ENCODE results near the gene NR6A1.

NR6A1 gene

DNA sequence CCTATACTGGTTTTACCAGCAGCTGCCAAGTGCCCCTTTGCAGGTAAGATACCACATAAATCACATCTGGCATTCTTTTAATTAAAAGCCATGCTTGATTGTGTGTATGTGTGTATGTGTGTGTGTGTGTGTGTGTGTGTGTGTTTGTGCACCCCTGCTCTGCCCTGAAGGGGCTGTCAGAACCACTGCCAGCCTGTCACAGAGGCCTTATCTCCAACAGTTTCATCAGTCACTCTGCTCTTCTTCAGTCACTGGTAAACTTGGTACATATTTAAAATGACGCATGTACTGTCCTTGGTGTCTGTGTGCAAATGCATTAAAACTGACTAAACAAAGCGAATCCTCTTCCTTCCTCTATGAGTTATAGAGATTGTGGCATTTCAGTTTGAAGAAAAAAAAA lies 244.9 kb downstream of the NR6A1 start:
- DNase-seq (ENCODE audit: low read depth): no peak

DNA sequence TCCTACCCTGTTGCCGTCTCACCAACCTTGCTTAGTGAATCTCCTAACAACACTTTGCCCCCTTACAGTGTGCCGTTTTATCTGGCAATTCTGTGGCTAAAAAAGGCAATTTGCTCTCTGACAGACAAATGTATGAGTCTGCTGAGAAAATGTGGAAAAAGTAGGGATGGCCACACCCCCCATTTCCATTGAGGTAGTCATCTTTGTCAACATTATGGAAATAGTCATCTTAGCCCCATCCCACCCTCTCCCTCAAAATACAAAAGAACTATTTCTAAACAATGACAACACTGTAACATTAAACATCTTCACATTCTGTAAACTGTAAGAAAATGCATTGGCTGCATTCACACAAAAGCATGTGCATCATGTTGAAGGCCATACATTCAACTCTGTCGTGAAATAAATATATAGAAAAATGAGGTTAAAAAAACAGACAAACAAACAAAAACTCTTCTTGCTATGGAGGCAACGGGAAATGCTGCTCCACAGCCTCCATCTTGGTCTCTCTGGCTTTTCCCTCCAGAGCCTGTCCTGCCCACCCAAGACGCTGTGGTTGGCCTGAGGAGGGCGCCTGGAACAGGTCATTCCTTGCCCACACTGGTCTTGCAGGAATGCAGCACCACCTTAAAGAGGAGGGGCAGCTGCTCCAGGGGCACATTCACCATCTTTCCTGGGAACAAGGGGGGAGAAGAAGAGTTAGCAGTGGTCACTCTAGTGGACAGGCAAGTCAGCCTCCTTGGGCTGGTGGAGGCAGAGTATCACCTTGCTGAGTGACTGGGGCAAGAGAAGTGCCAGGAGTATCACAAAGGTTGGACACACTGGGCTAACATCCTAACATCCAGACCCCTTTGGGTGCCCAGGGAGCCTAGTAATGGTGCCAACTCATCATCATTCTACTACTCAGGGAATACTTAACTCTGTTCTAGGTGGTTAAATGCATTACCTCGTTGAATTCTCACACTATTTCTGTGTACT lies 248.7 kb downstream of the NR6A1 start:
- DNase-seq (ENCODE audit: low read depth): no peak

DNA sequence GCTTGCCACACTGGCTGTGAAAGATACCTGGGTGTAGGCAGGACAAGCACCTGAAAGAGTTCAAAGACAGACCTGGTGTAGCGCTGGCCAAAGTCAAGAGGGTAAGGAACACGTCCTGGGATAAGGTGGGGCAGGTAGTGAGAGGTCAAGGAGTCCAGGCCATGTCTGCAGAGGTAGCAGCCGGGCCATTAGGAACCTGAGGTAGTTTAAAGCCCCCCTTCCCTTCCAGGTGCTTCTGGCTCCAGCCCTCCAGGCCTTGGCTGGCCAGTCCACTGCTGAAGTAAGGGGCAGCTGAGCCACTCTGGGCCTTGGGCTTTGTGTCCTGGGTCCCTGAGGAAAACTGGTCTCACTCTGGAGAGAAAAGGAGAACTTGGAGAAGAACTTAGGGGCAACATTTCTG lies 250.0 kb downstream of the NR6A1 start:
- DNase-seq (ENCODE audit: low read depth): no peak

DNA sequence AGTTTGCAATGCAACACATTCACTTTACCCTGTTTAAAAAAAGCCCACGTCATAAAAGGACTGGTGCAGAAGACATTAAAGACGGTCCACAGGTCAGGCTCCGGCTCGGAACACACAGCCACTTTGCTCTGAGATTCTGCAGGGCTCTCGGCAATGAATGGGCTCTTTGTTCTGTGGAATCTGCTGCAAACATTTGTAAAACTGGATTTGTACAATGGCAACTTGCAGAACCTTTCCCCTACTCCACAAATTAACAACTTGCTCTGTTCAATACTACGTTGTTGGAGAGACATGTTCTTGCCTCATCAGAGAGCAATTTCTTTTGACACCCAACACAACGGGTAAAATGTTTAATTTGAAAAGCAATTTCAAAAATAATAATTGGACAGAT lies 250.9 kb downstream of the NR6A1 start:
- no peak for DNase-seq (ENCODE audit: low read depth)

DNA sequence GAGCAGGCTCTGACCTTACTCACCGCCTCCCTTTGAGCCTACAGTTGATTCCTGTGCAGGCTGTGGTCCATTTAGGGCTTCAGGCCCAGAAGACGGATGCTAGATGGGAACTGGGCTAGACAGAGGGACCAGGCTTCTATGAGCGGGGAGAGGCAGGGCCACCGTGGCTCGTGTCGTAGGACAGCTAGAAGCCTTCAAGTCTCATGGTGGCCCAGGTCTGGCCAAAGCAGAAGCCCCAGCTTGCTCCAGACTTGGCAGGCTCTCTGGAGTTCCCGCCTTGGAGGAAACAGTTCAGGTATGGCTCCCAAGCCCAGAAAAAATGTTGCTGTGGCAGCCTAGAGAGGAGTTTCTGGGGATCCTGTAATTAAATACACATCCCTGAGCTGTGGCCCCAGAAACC lies 253.0 kb downstream of the NR6A1 start:
- no peak for DNase-seq (ENCODE audit: low read depth)

DNA sequence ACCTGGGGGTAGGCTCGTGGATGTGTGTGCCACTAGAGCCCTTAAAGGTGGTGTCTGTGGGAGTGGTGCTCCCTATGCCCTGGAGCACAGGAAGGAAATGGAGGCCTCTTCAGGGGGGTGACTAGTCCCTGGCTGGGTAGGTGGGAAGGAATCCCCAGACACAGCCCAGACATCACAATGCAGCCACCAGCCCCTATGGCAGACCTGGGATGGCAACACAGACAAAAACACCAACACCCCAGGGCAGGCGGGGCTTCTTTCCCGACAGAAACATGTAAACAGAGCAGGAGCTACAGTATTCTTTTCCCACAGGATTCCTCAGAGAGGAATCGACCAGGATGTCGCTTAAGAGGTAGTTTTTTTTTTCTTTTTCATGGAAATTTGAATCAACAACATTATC lies 253.5 kb downstream of the NR6A1 start:
- DNase-seq (ENCODE audit: low read depth): no peak

DNA sequence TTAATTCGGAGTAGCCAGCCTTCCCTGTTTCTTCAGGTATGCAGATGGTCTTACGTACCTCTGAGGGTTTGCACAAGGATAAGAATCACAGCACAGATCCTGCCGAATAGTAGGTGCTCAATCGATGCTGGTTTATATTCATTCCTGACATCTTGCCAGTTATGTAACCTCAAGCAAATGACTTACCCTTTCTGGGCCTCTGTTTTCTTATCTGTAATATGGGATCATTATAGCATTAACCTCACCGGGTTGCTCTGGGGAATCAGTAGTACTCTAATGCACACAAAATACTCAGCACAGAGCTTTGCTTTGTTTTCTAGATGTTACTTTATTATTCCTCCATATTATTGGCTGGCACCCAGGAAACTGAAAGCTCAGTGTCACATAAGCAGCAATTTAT lies 256.2 kb downstream of the NR6A1 start:
- DNase-seq (ENCODE audit: low read depth): no peak

DNA sequence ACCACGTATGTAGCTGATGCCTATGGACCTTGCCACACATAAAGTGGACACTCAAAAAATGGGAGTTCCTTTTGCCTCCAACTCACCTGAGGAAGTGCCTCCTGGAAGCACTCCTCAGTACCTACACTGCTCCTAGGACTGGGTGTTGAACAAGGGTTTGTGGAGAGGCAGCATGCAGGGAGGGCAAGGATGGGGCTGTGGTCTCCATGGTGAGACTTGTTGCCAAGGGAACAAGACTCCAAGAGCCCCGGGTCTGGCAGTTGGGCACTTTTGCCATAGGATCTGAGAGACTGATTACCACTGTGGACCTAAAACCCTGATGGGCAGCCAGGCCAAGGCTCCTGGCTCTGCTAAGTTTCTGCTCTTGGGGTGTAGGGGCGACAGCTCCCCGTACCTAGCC lies 257.0 kb downstream of the NR6A1 start:
- DNase-seq (ENCODE audit: low read depth): no peak

DNA sequence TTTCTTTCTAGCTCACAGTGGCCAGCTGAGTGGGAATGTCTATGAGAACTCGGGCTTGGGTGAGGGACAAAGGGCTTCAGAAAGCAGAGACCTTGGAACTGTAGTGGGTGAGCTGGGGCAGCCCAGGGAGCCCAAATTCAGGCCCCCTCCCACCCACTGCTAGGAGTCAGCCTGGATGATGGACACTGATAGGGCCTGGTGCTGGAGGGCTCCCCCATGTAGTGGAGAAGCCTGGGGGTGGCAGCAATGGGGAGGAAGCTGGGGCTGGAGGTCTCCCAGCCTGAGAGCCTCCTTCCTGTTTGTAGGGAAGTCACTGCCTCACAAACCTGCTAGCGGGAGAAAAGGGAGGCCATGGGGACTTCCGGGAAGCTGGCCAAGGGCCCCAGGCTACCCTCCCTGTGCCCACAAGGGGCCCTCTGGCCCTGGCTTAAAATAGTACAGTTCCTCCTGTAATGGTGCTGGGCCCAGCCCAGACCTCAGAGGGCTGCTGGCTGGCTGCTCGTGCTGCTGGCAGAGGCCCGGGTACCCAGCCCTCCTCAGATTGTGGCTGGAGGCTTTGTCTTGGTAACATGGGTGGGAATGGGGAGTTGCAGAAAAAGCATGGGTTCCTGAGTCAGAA lies 257.6 kb downstream of the NR6A1 start:
- DNase-seq (ENCODE audit: low read depth): no peak

DNA sequence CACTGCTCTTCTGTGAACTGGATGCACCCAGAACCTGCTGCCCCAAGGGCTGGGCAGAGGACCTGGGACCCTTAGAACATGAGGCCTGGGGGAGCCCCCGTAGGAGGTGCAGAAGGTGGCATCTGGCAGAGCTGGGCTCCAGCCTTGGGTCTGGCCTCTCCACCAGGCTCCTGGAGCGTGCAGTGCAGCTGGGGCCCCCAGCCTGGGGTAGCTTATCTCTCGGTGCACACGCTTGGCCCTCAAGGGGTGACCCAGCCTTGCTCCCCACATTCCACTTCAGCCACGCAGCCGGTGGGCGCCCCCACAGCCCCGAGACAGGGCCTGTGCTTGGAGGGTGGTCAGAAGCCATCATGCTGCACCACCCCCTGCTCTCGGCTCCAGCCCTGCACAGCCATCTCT lies 258.3 kb downstream of the NR6A1 start:
- DNase-seq (ENCODE audit: low read depth): no peak

DNA sequence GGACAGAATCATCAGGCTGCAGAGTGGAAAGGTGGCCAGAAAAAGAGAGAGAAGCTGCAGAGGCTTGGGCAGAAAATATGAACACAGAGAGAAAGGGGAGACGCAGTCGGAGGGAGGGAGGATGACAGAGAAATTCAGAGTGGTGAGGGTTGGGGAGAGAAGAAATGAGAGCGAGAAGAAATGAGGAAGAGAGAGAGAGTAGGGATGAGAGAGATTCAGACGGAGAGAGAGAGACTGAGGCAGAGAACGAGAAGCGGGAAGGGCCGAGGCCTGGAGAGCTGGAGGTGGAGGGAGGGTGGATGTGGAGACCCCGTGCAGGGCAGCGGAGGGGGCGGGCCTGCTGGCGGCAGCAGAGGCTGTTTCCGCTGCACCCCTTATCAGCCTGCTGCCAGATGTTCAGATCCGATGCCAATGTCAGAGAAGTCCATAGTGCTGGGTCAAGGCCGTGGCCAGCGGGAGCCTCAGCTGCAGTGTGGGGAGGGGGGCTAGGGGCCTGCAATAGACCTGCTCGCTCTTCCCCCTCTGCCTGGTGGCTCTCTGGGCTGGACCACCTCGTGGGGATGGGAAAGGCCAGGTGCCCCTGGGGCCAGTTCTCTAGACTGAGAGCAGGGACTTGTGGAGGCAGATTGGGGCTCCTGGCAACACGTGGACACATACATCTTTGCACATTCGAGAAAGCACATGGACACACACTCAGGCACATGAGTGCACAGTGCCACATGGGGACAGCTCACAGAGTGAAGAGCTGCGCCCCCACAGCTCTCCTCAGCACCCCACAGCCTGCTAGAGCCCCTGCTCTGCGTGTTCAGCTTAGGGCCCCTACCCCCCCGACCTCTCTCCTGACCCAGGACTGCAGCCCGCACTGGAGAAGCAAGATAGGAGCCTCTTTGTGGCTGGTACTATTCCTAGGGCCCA lies 259.0 kb downstream of the NR6A1 start:
- no peak for DNase-seq (ENCODE audit: low read depth)

DNA sequence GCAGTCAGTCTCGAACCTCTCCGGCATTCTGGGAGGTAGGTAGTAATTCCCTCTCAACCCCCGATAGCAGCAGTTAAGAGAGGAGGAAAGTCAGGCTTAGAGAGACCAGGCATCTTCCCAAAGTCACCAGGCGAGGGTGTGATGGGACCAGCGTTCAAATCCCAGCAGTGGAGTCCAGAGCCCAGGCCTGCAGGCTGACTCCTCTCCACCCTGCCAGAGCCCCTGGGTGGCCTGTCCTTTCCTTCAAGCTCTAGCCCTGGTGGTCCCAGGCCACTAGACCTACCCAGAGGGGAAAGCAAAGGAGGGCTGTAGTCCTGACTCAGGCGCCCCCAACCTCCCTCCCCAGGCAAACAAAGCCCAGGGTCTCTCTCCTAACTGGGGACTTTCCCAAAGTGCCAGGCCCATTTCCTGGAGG lies 259.7 kb downstream of the NR6A1 start:
- DNase-seq (ENCODE audit: low read depth): no peak

DNA sequence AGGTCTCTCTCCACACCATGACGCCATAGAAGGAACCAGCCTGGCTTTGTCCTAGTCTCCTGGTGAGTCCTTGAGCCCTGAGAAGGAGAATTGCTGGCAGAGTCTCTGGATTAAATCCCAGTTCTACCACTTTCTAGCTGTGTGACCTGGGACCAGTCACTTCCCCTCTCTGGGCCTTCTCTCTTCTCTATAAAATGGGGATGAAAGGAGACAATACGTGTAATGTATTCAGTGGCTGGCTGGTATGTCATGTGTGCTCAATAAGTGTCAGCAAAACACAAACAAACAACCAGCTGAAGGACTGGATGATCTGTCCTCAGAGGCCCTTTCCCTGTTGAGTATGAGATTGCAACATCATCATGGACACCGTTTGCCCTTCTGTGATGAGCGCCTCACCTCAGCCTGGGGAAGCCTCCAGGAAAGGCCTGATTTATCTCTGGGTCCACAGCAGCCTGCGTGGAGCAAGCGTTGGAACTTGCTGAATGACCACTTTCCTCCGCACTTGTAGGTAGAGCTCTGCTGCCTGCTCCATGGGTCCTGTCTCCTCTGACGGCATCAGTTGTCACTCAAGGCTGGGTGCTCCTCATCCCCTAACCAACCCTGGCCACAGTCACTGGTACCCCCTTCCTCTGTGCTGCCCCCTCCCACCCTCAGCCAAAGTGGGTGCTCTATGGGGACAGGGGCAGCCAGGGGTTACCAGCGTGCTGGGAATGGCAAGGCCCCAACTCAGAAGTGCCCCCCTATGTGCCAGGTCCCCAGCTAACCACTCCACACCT lies 260.3 kb downstream of the NR6A1 start:
- peak; percentile 48 for DNase-seq (ENCODE audit: low read depth)

DNA sequence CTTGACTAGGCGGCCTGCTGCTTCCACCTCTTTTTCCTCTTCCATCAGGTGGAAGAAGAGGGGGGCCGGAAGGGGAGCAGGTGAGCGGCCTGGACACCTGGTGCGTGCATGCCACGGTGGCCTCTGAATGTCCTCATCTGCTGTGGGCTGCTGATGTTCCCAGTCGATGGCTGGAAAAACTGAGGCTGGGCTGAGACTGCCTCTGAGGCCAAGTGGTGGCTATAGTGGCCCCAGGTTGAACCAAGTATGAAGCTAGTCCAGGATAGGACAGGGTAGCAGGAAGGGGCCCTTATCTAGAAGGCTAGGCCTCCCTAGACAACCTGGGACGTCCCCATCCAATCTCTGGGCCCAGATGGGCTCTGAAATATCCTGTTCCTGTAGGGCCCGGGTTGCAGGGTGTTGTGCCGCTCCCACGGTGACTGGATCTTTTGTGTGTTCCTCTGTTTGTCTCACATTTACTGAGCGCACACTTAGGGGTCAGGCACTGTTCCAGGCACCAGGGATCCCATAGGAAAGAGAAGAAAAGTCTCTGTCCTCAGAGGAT lies 263.2 kb downstream of the NR6A1 start:
- no peak for DNase-seq (ENCODE audit: low read depth)

DNA sequence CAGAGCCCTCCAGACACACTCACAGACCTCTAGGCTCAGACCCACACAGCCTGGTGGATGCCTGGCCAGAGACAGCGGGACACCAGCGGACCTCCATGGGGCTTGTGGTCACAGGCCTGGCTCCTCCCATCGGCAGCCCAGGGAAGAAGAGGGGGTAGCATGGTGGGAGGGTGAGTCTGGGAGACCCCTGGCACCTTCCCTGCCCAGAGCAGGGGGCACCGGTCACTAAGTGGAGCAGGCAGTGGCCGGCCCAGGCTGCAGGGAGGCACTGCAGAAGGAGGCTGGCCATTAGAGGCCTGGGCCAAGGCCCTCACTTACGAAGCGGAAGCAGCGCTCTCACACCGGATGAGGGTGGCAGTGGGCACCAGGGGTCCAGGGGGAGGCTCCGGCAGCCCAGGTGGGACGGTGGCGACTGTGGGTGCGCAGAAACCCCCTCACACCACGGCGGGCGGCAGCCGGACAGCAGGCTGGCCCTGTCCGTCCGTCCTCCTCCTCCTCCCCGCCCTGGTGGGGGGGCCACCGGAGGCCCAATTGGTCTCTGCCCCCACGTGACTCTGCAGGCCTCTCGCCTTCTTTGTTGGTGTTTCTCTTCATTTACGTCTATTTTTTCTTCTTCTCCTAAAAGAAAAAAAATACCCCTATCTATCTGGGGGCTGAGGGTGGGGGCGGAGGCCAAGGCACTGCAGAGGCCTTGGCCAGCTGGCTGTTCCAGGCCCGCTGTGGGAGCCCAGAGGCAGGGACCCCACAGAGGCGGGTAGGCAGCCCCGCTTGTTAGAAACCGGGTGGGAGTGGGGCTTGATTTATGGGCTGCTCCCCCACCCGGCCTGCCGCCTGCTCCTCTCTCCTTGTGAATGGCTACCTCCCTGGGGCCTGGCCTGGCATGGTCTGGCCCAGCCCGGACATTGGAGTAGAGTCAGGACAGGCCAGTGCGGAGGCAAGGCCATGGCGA lies 263.9 kb downstream of the NR6A1 start, which contains the start of gene NR5A1:
Gene NR5A1, minus strand, starts transcription at position 469 of the 949 bp plus-strand sequence. CDS start 4,004 bp downstream, outside the sequence.
- no peak for DNase-seq (ENCODE audit: low read depth)

DNA sequence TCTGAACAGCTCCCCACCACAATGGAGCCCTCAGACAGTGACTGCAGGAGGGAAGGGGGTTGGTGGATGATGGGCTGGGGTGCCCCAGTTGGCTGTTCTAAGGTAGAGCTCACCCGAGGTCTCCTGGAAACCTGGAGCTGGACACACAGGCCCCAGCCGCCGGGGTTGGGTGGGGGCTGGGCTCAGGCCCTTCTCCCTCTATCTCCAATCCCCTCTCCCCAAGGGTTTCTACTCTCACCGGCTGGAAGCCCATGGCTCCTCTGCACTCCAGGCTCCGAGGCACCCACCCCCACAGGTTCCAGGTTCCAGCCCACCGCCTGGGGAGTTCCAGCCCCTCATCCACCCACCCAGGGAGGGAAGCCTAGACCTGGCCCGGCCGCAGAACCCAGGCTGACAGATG lies 264.7 kb downstream of the NR6A1 start:
- no peak for DNase-seq (ENCODE audit: low read depth)

DNA sequence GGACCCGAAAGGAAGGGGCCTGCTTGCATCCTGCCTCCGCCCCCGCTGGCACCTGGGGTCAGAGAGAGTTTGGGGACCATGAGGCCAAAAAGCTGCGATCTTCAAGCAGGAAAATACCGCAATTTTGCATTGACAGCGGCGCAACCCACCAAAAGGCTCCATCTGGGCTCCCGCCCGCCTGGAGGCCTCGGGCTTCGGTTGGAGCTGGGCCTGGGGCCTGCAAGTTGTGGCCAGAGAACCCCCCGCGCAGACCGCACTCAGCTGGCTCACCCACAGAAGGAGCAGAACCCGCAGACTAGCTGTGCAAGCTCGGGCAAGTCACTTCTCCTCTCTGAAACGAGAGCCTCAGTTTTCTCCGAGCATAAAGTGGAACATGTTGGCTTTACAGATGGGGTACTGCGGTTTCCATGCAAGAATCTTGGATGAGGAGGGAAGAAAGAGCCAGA lies 265.2 kb downstream of the NR6A1 start:
- DNase-seq (ENCODE audit: low read depth): no peak

DNA sequence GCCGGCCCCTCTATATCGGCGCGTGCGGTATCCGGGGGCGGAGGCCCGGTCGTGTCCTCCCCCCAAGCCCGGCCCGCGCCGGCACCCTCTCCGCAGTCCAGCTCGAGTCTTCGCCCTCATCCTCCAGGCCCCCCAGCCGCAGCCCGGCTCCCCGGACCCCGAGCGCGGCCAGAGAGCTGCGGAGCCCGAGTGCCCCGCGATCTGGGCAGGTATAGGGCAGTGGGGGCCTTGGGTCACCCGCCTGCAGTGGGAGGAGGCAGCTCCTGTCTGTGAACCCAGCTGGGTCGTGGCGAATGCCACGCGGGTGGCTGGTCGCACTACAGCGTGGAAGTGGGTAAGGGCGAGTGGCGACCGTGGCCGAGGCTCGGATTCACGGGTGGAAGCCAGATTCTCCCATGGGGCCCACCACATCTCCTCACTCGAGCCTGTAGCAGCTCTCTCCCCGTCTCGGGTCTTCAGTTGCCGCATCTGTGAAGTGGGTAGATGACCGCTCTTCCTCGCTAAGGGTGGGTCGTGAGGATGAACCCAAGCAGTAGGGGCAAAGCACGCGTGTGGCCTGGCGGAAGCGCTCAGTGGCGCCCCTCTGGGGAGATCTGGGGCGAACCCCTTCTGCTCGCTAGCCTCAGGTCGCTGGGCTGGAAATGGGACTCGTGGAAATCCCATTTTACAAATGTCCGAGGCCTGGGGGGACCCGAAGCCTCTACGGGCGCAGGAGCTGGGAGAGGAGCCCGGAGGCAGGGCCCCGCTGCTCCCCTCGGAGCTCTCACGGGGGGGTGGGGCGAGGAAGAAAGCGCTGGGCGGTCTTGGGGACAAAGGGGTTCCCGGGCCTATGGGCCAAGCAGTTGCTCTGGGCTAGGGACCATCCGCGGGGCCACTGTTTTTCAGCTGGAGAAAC lies 265.9 kb downstream of the NR6A1 start:
- no peak for DNase-seq (ENCODE audit: low read depth)

DNA sequence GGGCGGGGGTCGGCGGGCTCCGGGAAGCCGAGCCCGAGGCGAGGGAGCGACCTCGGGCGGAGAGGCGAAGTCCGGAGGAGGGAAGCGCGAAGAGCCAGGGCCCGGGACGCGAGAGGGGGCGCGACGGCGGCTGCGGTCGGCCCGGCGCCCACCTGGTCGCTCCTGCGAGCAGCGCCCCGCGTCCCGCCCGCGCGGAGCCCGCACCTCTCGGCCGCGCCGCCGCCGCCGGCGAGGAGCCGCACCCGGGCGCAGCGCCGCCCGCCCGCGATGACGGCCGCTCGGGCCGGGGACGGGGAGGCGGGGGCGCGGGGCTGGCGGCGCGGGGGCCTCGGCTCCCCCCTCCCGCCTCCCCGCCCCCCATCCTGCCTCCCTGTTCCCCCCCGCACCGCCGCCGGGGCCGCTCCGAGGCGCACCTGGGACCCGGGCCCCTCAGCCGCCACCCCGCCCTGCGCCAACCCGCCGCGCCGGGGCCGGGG lies 266.5 kb downstream of the NR6A1 start:
- no peak for DNase-seq (ENCODE audit: low read depth)

Data from iris pigment epithelial cell (primary cell).